HL-60/S4 treated with phorbol 12-myristate 13-acetate at 8.2 ng/mL for 4 days and 3 days (cell line): ENCODE measurements around the gene AHDC1.
"Not testable (repeated sequence)": the region's sequence is repeated elsewhere in the genome, so short reads cannot be mapped to it uniquely, and the experiment has no call there.

Experiments used
- in situ Hi-C: fragments of 300-500 bp; cut with MboI; formaldehyde crosslinking; loops from 2 replicates; pipeline ENCODE4 v1.15.0; 2022; ENCODE audit warnings: low sequenced_read_pairs

The AHDC1 gene

GRCh38 chr1:27542463-27543273 is 61.3 kb downstream of the AHDC1 start:
- in situ Hi-C loops: no loop called here

- in situ Hi-C loops: no loop called here
These were observed 63.8 kb downstream of the AHDC1 start for GRCh38 chr1:27539901-27540861.

- in situ Hi-C loops: no loop called here
These were observed 65.2 kb downstream of the AHDC1 start for GRCh38 chr1:27538793-27539192.

- in situ Hi-C loops: not testable (repeated sequence)
These were observed 65.7 kb downstream of the AHDC1 start for GRCh38 chr1:27538305-27538676.

- in situ Hi-C loops: no loop called here
These were observed 67.2 kb downstream of the AHDC1 start for GRCh38 chr1:27536767-27537166.

- in situ Hi-C loops: no loop called here
These were observed 67.8 kb downstream of the AHDC1 start for GRCh38 chr1:27536010-27536757.

- in situ Hi-C loops: no loop called here
These were observed 68.6 kb downstream of the AHDC1 start for GRCh38 chr1:27535386-27535785.

GRCh38 chr1:27531959-27532685 is 71.8 kb downstream of the AHDC1 start:
- in situ Hi-C loops: no loop called here

- in situ Hi-C loops: no loop called here
These were observed 73.8 kb downstream of the AHDC1 start for GRCh38 chr1:27530192-27530591.

GRCh38 chr1:27529704-27530018 is 74.3 kb downstream of the AHDC1 start:
- in situ Hi-C loops: no loop called here

- in situ Hi-C loops: no loop called here
These were observed 74.9 kb downstream of the AHDC1 start for GRCh38 chr1:27528818-27529703.

- in situ Hi-C loops: no loop called here
These were observed 75.8 kb downstream of the AHDC1 start for GRCh38 chr1:27527890-27528817.

- in situ Hi-C loops: no loop called here
These were observed 76.6 kb downstream of the AHDC1 start for GRCh38 chr1:27527223-27527889.

- in situ Hi-C loops: no loop called here
These were observed 77.2 kb downstream of the AHDC1 start for GRCh38 chr1:27526569-27527222.

- in situ Hi-C loops: no loop called here
These were observed 78.4 kb downstream of the AHDC1 start for GRCh38 chr1:27525296-27526272.

GRCh38 chr1:27523337-27524020 is 80.5 kb downstream of the AHDC1 start:
- in situ Hi-C loops: no loop called here
